Measurements from ENCODE around the gene USP11. TPM values are rescaled to one million over a fixed set of nuclear protein-coding genes. Genes with fewer than 3 reads are reported as not detected.

USP11 gene
- total and polyA plus RNA-seq, 10 donors = 19.9 to 91.5 (median 58.7) TPM

DNA sequence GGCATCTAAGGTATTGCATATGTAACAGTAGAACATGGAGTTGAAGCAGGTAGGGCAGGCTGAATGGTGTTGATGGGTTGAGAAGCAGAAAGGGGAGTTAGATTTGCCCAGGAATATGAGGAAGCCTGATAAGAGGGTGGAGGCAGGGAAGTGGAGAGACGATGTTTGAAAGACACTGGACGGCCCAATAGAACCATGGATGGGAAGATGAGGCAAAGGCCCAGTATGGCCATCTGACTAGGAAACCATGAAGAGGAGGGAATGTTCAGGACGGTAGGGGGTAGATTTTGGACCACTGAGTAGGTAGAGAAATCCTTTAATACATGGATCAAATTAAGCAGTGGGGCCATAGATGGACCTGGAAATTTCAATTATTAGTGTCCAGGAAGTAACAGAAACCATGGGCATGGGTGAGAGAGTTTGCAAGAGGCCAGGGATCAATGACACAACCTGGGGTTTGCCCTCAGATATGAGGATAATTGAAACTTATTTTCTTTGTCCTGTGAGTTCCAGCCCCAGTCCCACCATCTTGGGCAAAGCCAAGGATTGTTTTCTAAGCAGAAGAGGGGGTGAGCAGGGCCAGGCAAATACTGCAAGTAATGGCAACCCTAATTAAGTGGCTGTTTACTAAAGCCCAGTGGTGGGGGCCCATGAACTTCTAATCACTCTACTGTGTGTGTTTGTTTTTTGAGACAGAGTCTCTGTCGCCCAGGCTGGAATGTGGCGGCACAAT, 2.5 kb upstream of the USP11 start:
- no peak for DNase-seq
- 86 to 94% (median 94%) methylated on average over 5 of the region's 5 CpGs for WGBS, 5 donors
- no peaks in the 10 kb centered on the region for H3K9me3 ChIP-seq
- intact Hi-C loops (cut with DNase I; ENCODE audit: low total_unique reads) = no loop called here
- H3K27me3 ChIP-seq (replicated peaks in 1 of 7) = no peaks in the 10 kb centered on the region
- peaks cover 0 to 18% (median 0%) of the 10 kb centered on the region in 6 donors for H3K4me1 ChIP-seq
- no peak for TF ChIP-seq POLR2AphosphoS5 (IDR thresholded peaks at IDR 0.05)
- TF ChIP-seq, protein P1, sequence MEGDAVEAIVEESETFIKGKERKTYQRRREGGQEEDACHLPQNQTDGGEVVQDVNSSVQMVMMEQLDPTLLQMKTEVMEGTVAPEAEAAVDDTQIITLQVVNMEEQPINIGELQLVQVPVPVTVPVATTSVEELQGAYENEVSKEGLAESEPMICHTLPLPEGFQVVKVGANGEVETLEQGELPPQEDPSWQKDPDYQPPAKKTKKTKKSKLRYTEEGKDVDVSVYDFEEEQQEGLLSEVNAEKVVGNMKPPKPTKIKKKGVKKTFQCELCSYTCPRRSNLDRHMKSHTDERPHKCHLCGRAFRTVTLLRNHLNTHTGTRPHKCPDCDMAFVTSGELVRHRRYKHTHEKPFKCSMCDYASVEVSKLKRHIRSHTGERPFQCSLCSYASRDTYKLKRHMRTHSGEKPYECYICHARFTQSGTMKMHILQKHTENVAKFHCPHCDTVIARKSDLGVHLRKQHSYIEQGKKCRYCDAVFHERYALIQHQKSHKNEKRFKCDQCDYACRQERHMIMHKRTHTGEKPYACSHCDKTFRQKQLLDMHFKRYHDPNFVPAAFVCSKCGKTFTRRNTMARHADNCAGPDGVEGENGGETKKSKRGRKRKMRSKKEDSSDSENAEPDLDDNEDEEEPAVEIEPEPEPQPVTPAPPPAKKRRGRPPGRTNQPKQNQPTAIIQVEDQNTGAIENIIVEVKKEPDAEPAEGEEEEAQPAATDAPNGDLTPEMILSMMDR (IDR thresholded peaks at IDR 0.05 in 8 of 11, conservative IDR thresholded peaks at IDR 0.05 in 3 of 11) = no peak
- TF ChIP-seq POLR2A (IDR thresholded peaks at IDR 0.05) = no peak
- H3K36me3 ChIP-seq = peaks cover 0 to 51% (median 34%) of the 10 kb centered on the region in 6 donors
- H3K4me3 ChIP-seq = no peak overlapping the region
- H3K27ac ChIP-seq = no peak overlapping the region

DNA sequence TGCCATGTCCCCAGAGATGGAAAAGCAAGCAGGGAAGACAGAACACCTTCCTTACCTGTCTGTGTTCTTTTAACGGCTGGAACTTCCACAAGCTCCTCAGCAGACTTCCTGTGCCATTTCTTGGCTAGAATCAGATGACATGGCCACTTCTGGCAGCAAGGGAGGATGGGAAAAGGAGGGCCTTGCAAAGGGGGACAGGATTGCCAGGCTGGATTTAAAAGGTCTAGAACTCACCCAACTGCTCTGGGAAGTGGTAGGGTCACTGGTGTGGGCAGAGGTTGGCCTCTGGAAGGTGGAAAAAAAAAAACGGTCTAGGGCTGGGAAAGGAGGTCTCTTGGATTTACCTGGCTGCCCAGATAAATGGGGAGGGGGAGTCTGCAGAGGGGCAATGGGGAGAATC, 1.6 kb upstream of the USP11 start:
- no peaks in the 10 kb centered on the region for H3K27me3 ChIP-seq (replicated peaks in 1 of 7)
- H3K36me3 ChIP-seq = peaks cover 0 to 42% (median 25%) of the 10 kb centered on the region in 6 donors
- TF ChIP-seq, protein P1 (IDR thresholded peaks at IDR 0.05 in 8 of 11, conservative IDR thresholded peaks at IDR 0.05 in 3 of 11) = no peak
- TF ChIP-seq POLR2A (IDR thresholded peaks at IDR 0.05) (no peak), POLR2AphosphoS5 (IDR thresholded peaks at IDR 0.05) (no peak)
- DNase-seq = no peak
- no peaks in the 10 kb centered on the region for H3K9me3 ChIP-seq
- no peak overlapping the region for H3K4me3 ChIP-seq
- 66 to 74% (median 69%) methylated on average over 1 to 2 of the region's 2 CpGs for WGBS, 5 donors
- H3K4me1 ChIP-seq = peaks cover 0 to 27% (median 0%) of the 10 kb centered on the region in 6 donors
- H3K27ac ChIP-seq = no peak overlapping the region
- intact Hi-C loops (cut with DNase I; ENCODE audit: low total_unique reads) = no loop called here

DNA sequence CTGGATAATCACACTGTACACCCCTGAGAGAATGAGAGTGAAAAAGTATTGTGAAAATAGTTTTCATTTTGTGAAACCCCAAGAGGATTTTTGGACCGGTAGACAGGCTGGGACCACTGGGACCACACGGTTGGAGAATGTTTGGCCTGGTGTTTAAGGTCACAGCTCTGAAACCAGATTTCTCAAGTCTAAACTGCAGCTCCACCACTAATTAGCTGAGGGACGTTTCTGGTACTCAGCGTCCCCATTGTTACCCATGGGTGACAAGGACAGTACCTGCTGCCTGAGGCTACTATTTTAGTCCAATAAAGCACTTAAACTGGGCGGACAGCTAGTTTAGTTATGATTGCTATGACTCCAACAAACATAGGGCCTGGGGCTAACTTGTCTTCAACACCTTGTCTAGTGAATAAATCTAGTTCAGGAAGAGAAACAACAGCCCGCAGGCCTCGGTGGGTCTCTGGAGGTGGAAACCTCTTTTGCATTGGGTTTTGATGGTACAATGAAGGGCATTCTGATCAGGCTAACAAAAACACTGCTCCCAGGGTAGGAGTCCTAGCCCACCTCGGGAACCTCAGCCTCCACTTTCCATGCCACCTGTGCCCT, 509 bp upstream of the USP11 start:
- Histone ChIP-seq H3K27me3 (replicated peaks in 1 of 7) (no peaks in the 10 kb centered on the region), H3K4me3 (peak overlapping the region in 7 of 8 donors; percentile 41 to 72 (median 50)), H3K4me1 (peaks cover 0 to 36% (median 0%) of the 10 kb centered on the region in 6 donors), H3K27ac (peak overlapping the region; percentile 67 to 98 (median 96)), H3K9me3 (no peaks in the 10 kb centered on the region), H3K36me3 (peaks cover 0 to 31% (median 14%) of the 10 kb centered on the region in 6 donors)
- intact Hi-C loops (cut with DNase I; ENCODE audit: low total_unique reads) = no loop called here
- TF ChIP-seq, protein P1 (IDR thresholded peaks at IDR 0.05 in 8 of 11, conservative IDR thresholded peaks at IDR 0.05 in 3 of 11) = no peak
- TF ChIP-seq POLR2AphosphoS5 (IDR thresholded peaks at IDR 0.05) (no peak), POLR2A (IDR thresholded peaks at IDR 0.05) (no peak)
- DNase-seq = no peak
- 63 to 73% (median 70%) methylated on average over 7 to 8 of the region's 8 CpGs for WGBS, 5 donors
